Measurements from ENCODE around the gene ARL15.

The ARL15 gene

GRCh38 chr5:53971131-53971530 is 339.2 kb downstream of the ARL15 start:
- DNase-seq: no peak

DNA sequence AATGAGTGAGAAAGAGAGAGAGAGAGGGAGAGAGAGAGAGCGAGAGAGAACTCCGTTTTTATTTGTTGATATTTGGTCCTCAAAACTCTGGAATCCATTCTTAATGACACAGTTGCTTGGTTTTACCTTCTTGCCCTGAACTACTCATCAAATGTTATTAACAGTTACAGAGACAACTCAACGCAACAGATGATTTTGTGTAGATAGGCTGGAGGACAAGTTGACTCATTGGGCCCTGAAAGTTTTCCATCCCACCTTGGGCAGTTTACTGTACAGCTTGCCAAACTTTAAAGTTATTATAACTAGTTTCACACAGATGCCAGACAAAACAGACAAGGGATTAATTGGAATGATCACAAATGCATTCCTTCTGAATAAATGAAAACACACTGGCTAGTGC is 339.9 kb downstream of the ARL15 start:
- DNase-seq: no peak

DNA sequence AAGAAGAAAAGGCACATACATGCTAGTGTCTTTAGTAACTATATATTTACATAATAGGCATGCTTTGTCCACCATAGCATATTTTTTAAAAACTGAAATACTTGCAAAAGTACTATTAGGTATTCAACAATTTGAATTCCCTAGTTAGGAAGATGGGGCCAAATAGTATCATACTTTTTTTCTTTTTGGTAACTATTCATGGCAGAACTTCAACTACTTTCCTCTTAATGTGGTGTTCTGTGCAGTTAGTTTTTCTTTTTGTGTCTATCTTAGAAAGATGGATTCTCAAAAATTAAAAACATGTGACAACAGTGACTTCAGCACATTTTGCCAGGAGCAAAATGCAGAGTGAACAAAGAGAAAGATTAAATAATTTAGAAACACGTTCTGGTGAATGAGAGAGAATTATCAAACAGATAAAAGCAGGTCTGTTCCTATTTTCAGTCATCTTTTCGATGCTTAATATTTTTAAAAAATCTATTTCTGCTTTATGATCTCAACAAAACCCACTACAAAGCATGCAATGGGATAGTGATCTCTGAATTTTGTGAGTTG is 341.1 kb downstream of the ARL15 start:
- no peak for DNase-seq

- DNase-seq: no peak
These were observed 344.9 kb downstream of the ARL15 start for GRCh38 chr5:53965459-53965858.

DNA sequence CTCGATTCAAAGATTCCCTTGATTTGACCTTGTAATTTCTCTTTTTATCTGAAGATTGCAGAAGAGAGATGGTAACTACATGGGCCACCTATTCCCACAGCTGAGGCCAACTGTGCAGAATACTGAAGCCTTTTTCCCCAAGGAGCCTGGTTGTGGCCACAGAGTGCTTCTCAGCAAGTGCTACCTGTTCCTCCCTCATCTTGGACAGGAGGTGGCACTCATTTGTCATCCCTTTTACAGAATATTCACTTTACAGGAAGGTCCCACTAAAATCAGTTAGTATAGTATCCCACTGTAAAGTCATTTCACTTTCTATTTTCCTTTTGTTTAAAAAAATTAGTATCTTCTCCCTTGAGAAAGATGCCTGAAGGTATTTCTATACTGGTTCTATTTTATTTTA is 346.4 kb downstream of the ARL15 start:
- no peak for DNase-seq

DNA sequence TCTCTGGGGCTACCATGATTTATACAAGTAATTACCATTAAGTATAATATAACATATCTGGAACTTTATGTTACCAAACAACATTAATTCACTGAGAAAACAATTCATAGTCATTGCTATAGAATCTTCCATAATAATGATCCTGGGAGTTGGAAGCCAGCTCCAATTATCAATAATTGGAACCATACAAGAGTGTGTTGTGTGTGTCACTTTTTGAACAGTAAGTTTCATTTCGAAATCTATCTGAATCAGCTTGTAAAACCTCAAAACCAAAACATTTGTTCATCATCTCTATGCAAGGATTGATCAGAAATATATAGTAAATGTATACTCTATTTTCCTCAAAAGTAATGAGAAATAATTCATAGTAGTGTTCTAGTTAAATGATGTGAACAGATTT is 348.1 kb downstream of the ARL15 start:
- DNase-seq: no peak

GRCh38 chr5:53956632-53957031 is 353.7 kb downstream of the ARL15 start:
- DNase-seq: no peak

GRCh38 chr5:53956196-53956595 is 354.2 kb downstream of the ARL15 start:
- DNase-seq: peak; percentile 28

DNA sequence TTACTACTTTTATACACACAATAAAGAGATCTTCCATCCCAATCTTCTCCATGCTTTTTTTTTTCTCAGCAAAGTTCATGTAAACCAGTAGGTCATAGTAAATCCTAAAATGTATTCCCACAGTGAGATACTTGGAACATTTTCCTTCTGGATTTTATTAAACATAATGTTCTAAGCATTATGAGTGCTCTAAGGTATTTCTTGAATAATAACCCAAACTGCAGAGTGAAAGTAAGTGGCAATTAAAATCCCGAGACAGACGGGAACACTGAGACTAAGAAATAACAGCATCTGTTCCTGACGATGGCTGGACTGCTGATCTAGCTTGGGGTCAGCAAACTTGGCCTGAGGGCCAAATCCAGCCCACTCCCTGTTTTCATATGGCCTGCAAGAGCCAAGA is 359.8 kb downstream of the ARL15 start:
- no peak for DNase-seq

- no peak for DNase-seq
These were observed 361.8 kb downstream of the ARL15 start for GRCh38 chr5:53948598-53948997.

GRCh38 chr5:53946405-53947100 is 363.8 kb downstream of the ARL15 start:
- no peak for DNase-seq

DNA sequence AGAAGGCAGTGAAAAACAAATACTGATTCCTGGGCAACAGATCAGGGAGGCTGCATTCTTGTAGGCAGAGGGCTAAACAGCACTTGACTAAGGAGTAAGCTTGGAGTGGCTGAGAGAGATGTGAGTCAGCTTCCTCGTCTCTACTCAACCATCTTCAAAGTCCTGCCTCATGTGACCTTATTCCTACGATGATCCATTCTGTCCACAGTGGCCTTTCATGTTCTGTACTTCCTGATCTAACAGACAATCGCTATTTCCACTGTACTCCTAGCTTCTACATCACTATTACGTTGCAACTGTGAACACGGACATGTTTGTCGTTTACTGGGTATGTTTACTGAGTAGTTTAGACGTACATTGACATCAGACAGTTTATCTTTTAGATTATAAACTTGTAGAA is 365.4 kb downstream of the ARL15 start:
- DNase-seq: no peak

DNA sequence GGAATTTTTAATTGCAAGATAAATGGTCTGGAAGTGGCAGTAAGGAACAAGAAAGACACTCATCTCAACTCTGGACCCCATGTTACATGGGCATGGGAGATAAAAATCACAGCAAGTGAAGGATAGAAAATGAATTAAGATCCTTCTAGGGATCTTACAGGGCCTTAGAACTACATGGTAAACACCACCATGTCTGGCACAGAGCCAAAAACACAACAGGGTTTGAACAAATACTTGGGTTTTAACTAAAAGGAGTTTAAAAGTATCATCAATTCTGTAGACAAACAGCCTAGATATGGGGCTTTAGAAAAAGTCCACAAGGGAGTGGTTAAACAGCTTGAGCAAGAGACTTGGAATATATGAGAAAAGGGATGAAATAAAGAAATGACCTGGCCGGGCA is 366.4 kb downstream of the ARL15 start:
- DNase-seq: no peak

DNA sequence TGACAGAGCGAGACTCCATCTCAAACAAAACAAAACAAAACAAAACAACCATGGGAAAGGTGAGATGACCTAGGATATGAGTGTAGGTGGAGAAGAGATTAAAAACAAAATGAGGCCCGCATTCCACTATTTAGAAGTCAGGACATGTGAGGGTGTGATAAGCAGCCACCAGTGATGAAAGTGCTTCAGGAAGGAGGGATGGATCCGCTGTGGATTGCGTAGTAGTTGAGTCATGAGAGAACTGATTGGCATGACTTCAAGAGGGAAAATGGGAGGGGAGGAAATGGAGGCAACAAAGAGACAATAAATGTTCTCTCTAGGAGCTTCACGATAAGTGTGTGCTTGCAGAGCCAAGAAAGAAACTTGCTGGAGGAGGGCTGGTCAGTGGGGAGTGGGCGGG is 367.6 kb downstream of the ARL15 start:
- no peak for DNase-seq

DNA sequence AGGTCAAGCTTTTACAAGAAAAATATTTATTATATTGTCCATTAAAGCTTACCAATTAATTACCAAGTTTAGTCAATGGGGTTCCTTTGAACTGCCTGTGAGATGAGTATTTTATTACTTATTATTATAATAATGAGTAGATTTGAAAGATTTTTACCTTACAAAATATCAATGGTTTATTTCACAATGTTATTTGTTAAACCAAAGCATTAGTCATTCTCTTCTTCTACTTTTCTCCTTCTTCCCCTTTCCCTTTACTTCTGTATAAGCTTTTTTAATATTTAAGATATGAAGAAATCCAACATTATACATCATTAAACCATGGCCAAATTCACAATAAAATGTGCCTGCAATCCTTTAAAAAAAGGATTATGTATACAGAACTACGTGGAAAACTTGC is 369.5 kb downstream of the ARL15 start:
- peak; percentile 53 for DNase-seq

DNA sequence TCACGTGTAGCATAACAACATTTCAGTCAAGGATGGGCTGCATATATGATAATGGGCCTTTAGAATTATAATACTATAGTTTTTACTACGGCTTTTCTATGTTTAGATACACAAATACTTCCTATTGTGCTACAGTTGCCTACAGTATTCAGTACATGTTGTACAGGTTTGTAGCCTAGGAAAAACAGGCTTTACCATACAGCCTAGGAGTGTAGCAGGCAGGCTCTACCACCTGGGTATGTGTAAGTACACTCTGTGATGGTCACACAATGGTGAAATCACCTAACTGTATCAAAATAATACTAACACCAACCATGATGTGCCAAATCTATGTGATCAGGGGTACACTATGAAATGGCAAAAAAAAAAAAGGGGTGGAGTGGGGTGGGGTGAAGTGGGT is 372.9 kb downstream of the ARL15 start:
- no peak for DNase-seq

DNA sequence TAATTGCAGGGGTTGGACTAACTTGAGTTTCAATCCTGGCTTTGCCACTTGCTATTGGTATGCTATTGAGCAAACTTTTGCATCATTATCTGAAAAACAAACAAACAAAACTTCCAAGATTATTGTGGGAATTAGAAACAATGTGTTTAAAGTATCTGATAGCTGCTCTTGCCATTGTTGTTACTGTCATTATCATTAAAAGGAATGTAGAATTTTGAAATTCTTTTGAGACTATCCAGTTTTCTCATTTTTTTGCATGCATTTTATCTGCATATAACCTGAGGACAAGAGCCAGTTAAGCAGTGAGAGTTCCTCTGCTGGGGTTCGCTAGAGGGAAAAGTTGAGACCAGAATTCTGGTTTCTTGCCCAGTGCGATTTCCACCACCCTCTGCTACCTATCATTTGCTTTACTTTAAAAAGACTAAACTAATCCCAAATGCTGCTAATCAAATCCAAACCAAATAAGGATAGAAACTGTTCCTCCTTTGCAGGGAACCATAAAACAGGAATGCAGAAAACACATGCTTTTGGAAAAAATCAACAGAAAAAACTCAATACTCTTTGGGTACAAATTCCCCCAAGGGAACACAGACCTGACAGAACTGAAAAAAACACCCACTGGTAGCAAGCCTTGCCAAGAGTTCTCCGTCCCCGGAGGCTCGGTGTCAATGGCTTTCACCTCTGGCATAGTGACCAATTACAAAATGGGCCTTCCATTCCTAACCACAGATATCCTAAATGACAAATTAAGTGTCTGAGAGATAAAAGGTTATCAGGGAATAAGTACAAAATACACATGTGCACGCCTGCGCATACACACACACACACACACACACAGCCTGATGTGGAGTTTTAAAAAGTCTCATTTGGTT is 373.7 kb downstream of the ARL15 start:
- DNase-seq: no peak

GRCh38 chr5:53934151-53934820 is 376.1 kb downstream of the ARL15 start:
- DNase-seq: no peak

DNA sequence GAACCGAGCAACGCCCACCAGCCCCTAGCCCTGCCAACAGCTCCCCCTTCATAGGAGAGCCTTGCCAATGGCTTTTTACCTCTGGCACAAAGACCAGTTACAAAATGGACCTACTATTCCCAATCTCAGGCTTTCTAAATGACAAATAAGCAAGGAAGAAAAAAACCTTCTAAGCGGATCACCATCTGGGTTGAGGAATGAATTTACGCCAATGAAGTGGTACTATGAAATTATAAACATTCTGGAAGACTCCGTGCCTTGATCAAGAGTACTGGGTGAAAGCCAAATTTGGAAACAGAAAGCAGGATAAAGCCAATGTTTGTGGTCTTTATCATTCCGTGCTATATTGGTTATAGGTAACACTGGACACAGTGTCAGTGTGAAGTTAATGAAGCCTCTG is 378.0 kb downstream of the ARL15 start:
- DNase-seq: no peak

GRCh38 chr5:53930457-53930856 is 379.9 kb downstream of the ARL15 start:
- DNase-seq: no peak

DNA sequence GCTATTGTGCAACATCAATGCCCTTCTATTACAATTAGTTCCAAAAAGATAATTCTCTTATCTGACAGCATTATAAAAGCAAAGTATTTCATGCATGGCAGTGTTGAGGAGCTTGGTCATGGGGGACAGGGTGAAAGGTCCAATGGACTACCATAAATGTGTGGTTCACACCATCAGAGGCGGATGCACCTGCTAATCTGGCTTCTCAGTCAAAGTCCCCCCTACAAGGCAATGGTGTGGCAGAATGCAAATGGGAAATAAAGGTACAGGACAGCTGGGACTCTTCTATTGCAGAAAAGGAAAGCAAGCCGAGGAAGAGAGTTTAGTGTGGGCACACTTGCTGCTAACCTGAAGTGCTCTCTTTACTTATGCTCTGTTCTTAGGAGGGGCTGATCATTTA is 380.8 kb downstream of the ARL15 start:
- DNase-seq: no peak

DNA sequence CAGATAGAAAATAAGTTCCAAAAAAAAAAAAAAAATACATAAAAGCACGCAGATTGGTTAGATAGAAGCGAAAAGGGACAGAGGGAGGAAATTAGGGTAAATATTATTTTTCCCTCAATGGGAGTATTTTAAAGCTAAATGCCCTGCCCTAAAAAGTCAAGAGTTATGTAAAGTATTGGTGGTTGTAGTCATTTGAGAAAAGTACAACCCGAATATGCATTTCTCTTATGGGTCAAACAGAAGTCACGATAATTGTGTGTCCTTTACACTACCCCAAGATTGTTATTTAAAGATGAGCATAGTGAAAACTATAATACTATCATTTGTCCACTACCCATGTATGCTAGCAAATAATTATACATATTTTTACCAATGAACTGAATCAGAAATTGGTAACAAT is 381.2 kb downstream of the ARL15 start:
- no peak for DNase-seq

DNA sequence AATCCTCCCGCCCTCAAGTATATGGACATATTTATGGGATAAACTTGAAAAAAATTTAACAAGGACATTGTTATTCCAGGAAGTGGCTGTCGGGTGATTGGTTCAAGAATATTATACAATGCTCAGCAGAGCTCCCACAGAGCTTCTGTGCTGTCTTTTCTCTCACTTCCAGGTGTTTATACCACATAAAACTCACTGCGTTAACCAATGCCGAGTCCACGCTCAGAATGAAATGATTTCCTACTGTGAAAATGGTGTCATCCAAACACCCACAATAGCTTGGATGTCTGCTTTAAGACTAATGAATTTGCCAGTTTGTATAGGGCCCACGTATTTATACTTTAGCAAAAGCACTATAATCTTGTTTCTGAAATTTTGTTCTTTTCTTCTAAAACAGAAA is 381.7 kb downstream of the ARL15 start:
- DNase-seq: no peak
